Measurements from ENCODE around the gene CLCA2.

Gene CLCA2

GRCh38 chr1:86466109-86466844 is 42.3 kb downstream of the CLCA2 start:
- TF ChIP-seq, protein P1, sequence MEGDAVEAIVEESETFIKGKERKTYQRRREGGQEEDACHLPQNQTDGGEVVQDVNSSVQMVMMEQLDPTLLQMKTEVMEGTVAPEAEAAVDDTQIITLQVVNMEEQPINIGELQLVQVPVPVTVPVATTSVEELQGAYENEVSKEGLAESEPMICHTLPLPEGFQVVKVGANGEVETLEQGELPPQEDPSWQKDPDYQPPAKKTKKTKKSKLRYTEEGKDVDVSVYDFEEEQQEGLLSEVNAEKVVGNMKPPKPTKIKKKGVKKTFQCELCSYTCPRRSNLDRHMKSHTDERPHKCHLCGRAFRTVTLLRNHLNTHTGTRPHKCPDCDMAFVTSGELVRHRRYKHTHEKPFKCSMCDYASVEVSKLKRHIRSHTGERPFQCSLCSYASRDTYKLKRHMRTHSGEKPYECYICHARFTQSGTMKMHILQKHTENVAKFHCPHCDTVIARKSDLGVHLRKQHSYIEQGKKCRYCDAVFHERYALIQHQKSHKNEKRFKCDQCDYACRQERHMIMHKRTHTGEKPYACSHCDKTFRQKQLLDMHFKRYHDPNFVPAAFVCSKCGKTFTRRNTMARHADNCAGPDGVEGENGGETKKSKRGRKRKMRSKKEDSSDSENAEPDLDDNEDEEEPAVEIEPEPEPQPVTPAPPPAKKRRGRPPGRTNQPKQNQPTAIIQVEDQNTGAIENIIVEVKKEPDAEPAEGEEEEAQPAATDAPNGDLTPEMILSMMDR (conservative IDR thresholded peaks at IDR 0.05; ENCODE audit: low read depth), result no peak
- no peak for DNase-seq (ENCODE audit: low spot score)
- ChIA-PET POLR2A (ENCODE audit: low non-redundant PET) (no interaction called here), CTCF (no interaction called here)
- no peak overlapping the region for H3K27ac ChIP-seq

DNA sequence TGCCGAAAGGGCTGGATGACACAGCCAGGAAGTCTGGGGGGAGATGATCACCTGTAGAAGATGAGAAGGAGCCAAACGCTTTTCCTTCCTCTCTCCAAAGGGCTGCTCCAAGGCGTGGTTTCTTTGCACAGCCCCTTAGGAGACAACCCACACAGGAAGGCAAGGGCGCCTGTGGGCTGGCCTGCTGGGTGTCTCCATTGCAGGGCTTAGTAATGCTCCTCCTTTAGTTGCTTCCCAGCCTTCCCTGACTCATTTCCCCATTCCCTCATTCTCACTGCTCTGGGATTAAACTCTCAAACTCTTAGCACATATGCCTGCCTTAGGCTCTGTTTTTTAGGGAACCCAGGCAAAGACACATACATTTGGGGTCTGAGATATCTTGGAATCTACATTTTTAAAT is 43.0 kb downstream of the CLCA2 start:
- no peak overlapping the region for H3K27ac ChIP-seq
- ChIA-PET CTCF (no interaction called here), POLR2A (ENCODE audit: low non-redundant PET) (no interaction called here)
- TF ChIP-seq, protein P1 (conservative IDR thresholded peaks at IDR 0.05; ENCODE audit: low read depth), result no peak
- DNase-seq (ENCODE audit: low spot score), result no peak

GRCh38 chr1:86468501-86468977 is 44.6 kb downstream of the CLCA2 start, which contains the start of gene CLCA1:
Gene CLCA1 (plus strand): TSS chr1:86468927. CDS start chr1:86468972, 45 bp downstream.
- H3K27ac ChIP-seq, result no peak within 1 kb of the TSS
- ChIA-PET POLR2A (ENCODE audit: low non-redundant PET) (no interaction called here), CTCF (interaction anchor here (0.9 kb wide), 1 partner anchor 33 kb away, joined by 3 read pairs; no protein-coding TSS in a partner anchor)
- no peak for DNase-seq (ENCODE audit: low spot score)
- TF ChIP-seq, protein P1 (conservative IDR thresholded peaks at IDR 0.05; ENCODE audit: low read depth), result no peak

DNA sequence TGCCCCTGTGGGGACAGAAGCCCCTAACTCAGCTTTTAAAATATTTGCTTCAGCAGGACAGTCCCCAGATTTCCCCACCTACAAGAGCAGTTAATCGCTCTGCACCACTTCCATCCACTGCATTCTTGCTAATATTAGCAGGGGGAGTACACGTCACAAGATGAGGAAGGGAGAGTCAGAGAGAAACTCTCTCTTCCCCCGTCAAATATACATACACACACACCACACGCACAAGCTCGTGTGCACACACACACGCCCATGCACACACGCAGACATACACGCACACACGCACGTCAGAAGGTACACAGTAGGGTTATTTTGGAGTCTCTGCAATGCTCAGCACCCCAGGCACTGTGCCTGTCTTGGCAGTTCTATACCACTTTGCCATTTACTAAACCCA is 46.9 kb downstream of the CLCA2 start:
- ChIA-PET POLR2A (ENCODE audit: low non-redundant PET) (no interaction called here), CTCF (no interaction called here)
- no peak overlapping the region for H3K27ac ChIP-seq
- no peak for DNase-seq (ENCODE audit: low spot score)
- TF ChIP-seq, protein P1 (conservative IDR thresholded peaks at IDR 0.05; ENCODE audit: low read depth), result no peak

- DNase-seq (ENCODE audit: low spot score), result no peak
- no peak overlapping the region for H3K27ac ChIP-seq
- TF ChIP-seq, protein P1 (conservative IDR thresholded peaks at IDR 0.05; ENCODE audit: low read depth), result no peak
- ChIA-PET CTCF (no interaction called here), POLR2A (ENCODE audit: low non-redundant PET) (no interaction called here)
These were observed 47.3 kb downstream of the CLCA2 start for GRCh38 chr1:86471291-86471690.

DNA sequence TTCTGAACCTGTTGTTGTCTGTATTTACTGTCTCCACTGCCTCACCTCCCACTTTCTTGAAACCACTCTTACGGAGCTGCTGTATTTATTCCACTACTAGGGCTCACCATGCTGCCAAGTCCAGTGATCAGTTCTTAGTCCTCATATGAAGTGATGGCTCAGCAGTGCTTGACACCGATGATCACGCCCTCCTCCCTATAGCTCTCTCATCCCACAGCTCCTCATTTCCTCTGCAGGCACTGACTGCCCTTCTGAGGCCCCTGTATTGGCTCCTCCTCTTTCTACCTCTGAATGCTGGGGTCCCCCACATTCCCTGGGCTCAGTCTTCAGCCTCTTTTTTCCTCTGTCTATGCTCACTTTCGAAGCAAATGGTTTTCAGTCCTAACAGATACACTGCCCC is 48.2 kb downstream of the CLCA2 start:
- no peak for DNase-seq (ENCODE audit: low spot score)
- CTCF ChIA-PET, result interaction anchor here (1.3 kb wide), 1 partner anchor 10 kb away, joined by 4 read pairs; no protein-coding TSS in a partner anchor
- H3K27ac ChIP-seq, result no peak overlapping the region
- POLR2A ChIA-PET (ENCODE audit: low non-redundant PET), result no interaction called here
- TF ChIP-seq, protein P1 (conservative IDR thresholded peaks at IDR 0.05; ENCODE audit: low read depth), result no peak

All from RWPE1 (cell line).